Ectodermal cell (in vitro differentiated cells): ENCODE results near the gene PAQR3.
"Not testable (repeated sequence)": the region's sequence is repeated elsewhere in the genome, so short reads cannot be mapped to it uniquely, and the experiment has no call there.

Source experiments
- H3K27ac ChIP-seq: 2 replicates; pipeline ENCODE4 v1.7.0; 2013; ENCODE audit warnings: mild to moderate bottlenecking, low read depth, low read length; ENCODE audit not compliant: insufficient read depth, poor library complexity, severe bottlenecking
- H3K27me3 ChIP-seq: 2 replicates; pipeline ENCODE4 v1.7.0; 2013; ENCODE audit warnings: mild to moderate bottlenecking, low read length; ENCODE audit not compliant: insufficient read depth, control insufficient read depth, poor library complexity, severe bottlenecking
- H3K36me3 ChIP-seq: one replicate; pipeline ENCODE4 v1.7.0; 2013; ENCODE audit warnings: low read length; ENCODE audit not compliant: control insufficient read depth, insufficient read depth
- H3K4me1 ChIP-seq: one replicate; pipeline ENCODE4 v1.7.0; 2013; ENCODE audit warnings: low read length; ENCODE audit not compliant: control insufficient read depth, insufficient read depth
- H3K4me3 ChIP-seq: 2 replicates; pipeline ENCODE4 v1.7.0; 2013; ENCODE audit warnings: low read depth, low read length, control low read depth; ENCODE audit not compliant: insufficient read depth
- H3K9me3 ChIP-seq: 2 replicates; pipeline ENCODE4 v1.7.0; 2013; ENCODE audit warnings: mild to moderate bottlenecking, low read length, moderate library complexity; ENCODE audit not compliant: control insufficient read depth
- WGBS, 2 experiments: methylation state at CpG; one replicate each; pipeline ENCODE4 v1.1.7; 2013; ENCODE audit warnings: missing lambda C conversion rate in 2 of 2; 5-methylcytosine and 5-hydroxymethylcytosine counted together

The PAQR3 gene

DNA sequence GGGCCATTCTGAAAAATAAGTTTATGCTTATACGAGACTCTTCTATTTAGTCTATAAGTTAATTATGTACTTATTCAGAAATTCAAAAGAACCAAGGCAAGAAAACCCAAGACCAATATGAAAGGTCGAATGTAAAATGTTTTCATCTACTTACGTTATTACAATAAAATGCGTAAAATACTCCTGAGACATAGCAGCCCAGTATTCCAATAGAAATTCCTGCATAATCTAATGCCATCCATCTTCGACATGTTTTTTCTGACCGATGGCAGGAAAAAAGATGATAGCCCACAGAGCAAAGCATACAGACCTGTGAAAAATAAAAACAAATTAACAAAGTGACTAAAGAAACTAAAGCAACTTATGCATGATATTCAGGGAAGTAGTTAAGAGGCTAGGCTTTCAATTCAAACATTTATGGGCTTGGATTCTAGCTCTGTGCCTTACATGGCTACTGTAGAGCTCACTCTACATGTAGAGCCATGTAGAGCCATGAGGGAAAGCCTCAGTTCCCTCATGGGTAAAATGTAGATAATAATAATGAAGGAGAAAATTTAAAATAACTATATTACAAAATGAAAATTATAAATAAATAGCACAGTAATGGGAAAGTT is 9.1 kb downstream of the PAQR3 start:
- no peaks in the 10 kb centered on the region for H3K4me1 ChIP-seq
- no peaks in the 10 kb centered on the region for H3K27me3 ChIP-seq
- 95 to 98% methylated on average over 5 of the region's 6 CpGs for WGBS, 2 experiments
- H3K4me3 ChIP-seq, result no peak overlapping the region
- H3K9me3 ChIP-seq, result no peaks in the 10 kb centered on the region
- H3K27ac ChIP-seq, result no peak overlapping the region
- peaks cover 17% of the 10 kb centered on the region for H3K36me3 ChIP-seq

- Histone ChIP-seq H3K27me3 (no peaks in the 10 kb centered on the region), H3K27ac (no peak overlapping the region), H3K4me3 (no peak overlapping the region), H3K4me1 (no peaks in the 10 kb centered on the region), H3K9me3 (no peaks in the 10 kb centered on the region), H3K36me3 (peaks cover 17% of the 10 kb centered on the region)
- 90% methylated on average over 9 of the region's 9 CpGs for WGBS, 2 experiments
These were observed 10.4 kb downstream of the PAQR3 start for GRCh38 chr4:78928835-78929234.

DNA sequence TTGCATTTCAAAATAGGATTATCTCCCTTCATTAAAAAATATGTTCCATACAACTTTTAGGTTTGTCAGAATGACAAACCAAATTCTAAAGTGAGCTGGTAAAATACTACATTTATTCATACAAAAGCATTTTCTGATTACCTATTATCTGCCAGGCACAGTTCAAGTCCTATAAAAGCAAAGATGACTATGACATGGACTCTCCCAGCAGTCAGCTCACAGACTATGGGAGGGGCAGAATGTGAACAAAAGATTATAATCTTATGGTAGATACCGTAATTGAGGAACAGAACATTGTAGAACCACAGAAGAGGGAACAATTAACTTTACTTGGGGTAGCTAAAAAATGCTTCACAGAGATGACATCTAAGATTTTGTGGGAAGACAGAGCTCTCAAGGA is 12.4 kb downstream of the PAQR3 start:
- no peak overlapping the region for H3K4me3 ChIP-seq
- no peaks in the 10 kb centered on the region for H3K9me3 ChIP-seq
- H3K36me3 ChIP-seq, result peaks cover 17% of the 10 kb centered on the region
- H3K27ac ChIP-seq, result no peak overlapping the region
- H3K4me1 ChIP-seq, result no peaks in the 10 kb centered on the region
- H3K27me3 ChIP-seq, result no peaks in the 10 kb centered on the region
- WGBS, 2 experiments, result 96 to 97% methylated on average over 1 of the region's 1 CpG

GRCh38 chr4:78923464-78924312 is 15.6 kb downstream of the PAQR3 start:
- H3K4me3 ChIP-seq, result no peak overlapping the region
- no peaks in the 10 kb centered on the region for H3K9me3 ChIP-seq
- H3K27ac ChIP-seq, result no peak overlapping the region
- H3K36me3 ChIP-seq, result peaks cover 17% of the 10 kb centered on the region
- no peaks in the 10 kb centered on the region for H3K27me3 ChIP-seq
- WGBS, 2 experiments, result 93 to 94% methylated on average over 1 to 3 of the region's 4 CpGs
- no peaks in the 10 kb centered on the region for H3K4me1 ChIP-seq

- 73 to 84% methylated on average over 2 to 4 of the region's 4 CpGs for WGBS, 2 experiments
- no peaks in the 10 kb centered on the region for H3K4me1 ChIP-seq
- no peak overlapping the region for H3K27ac ChIP-seq
- H3K4me3 ChIP-seq, result no peak overlapping the region
- H3K9me3 ChIP-seq, result no peaks in the 10 kb centered on the region
- H3K27me3 ChIP-seq, result no peaks in the 10 kb centered on the region
- peaks cover 17% of the 10 kb centered on the region for H3K36me3 ChIP-seq
These were observed 17.0 kb downstream of the PAQR3 start for GRCh38 chr4:78922207-78922606.

DNA sequence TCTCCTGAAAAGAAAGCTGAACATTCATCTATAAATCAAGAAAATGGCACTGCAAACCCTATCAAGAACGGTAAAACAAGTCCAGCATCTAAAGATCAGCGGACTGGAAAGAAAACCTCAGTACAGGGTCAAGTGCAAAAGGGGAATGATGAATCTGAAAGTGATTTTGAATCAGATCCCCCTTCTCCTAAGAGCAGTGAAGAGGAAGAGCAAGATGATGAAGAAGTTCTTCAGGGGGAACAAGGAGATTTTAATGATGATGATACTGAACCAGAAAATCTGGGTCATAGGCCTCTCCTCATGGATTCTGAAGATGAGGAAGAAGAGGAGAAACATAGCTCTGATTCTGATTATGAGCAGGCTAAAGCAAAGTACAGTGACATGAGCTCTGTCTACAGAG is 28.6 kb downstream of the PAQR3 start:
- WGBS, 2 experiments, result 94 to 100% methylated on average over 2 of the region's 2 CpGs
- Histone ChIP-seq H3K27me3 (no peaks in the 10 kb centered on the region), H3K4me1 (no peaks in the 10 kb centered on the region), H3K36me3 (peaks cover 4% of the 10 kb centered on the region), H3K4me3 (no peak overlapping the region), H3K9me3 (no peaks in the 10 kb centered on the region), H3K27ac (no peak overlapping the region)

GRCh38 chr4:78908974-78909373 is 30.3 kb downstream of the PAQR3 start:
- not testable (repeated sequence) for H3K36me3 ChIP-seq
- 89 to 92% methylated on average over 6 of the region's 6 CpGs for WGBS, 2 experiments

GRCh38 chr4:78907638-78908037 is 31.6 kb downstream of the PAQR3 start:
- H3K9me3 ChIP-seq, result no peaks in the 10 kb centered on the region
- H3K36me3 ChIP-seq, result peaks cover 4% of the 10 kb centered on the region
- H3K27me3 ChIP-seq, result no peaks in the 10 kb centered on the region
- H3K4me1 ChIP-seq, result no peaks in the 10 kb centered on the region
- H3K4me3 ChIP-seq, result no peak overlapping the region
- H3K27ac ChIP-seq, result no peak overlapping the region
- WGBS, 2 experiments, result 94 to 98% methylated on average over 4 to 5 of the region's 6 CpGs

More at GRCh38 chr4:78908974-78909373, 30.3 kb downstream of the PAQR3 start:
- not testable (repeated sequence) for H3K9me3 ChIP-seq, H3K4me1 ChIP-seq, H3K4me3 ChIP-seq, H3K27me3 ChIP-seq, H3K27ac ChIP-seq

- Histone ChIP-seq H3K27ac (no peak overlapping the region), H3K9me3 (no peaks in the 10 kb centered on the region), H3K27me3 (no peaks in the 10 kb centered on the region), H3K36me3 (no peaks in the 10 kb centered on the region), H3K4me1 (no peaks in the 10 kb centered on the region), H3K4me3 (no peak overlapping the region)
- WGBS, 2 experiments, result 96% methylated on average over 1 of the region's 1 CpG
These were observed 35.1 kb downstream of the PAQR3 start for GRCh38 chr4:78904143-78904542.

DNA sequence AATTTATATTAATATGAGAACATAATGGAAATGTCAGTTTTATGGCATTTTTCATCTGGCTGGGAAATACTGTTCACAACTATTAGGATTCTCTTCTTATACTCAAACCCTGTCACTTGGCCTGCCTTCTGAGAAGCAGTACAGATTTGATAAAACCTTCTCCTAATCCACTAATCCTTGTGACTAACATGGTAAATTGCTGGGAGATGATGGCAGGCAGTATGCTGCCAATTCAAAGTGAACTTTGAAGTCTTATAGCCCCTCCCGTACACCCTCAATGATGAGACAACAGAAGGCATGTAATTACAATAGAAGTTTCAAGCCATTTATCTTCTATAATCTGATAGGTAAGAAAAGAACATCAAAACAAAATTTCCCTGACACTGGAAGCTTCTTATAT is 36.9 kb downstream of the PAQR3 start:
- H3K27ac ChIP-seq, result no peak overlapping the region
- no CpG with 5 or more reads among the region's 1 CpG for WGBS, 2 experiments

More for the DNA sequence above, 36.9 kb downstream of the PAQR3 start:
- no peaks in the 10 kb centered on the region for H3K36me3 ChIP-seq
- no peak overlapping the region for H3K4me3 ChIP-seq
- H3K9me3 ChIP-seq, result no peaks in the 10 kb centered on the region
- H3K4me1 ChIP-seq, result no peaks in the 10 kb centered on the region
- no peaks in the 10 kb centered on the region for H3K27me3 ChIP-seq
